ENCODE results near the gene EDA.
"Not testable (repeated sequence)": the region's sequence is repeated elsewhere in the genome, so short reads cannot be mapped to it uniquely, and the experiment has no call there.

Gene EDA

DNA sequence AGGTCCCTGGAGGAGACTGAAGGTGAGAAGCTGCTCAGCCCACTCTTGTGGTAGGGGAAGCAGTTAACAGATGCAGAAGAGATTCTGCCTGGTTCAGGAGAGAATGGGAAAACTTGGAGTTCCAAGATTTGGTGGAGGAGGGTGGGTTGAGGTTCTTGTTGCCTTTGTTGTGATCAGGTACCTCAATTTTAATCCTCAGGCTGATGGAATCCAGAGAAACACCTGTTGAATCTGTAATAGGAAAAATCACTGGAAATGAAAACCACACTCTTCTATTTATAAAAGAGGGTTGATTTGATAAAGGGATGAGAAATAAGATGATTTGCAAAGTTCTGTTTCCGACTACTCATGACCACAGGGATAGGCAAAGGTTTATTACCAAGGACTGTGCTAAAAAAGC, 132.1 kb downstream of the EDA start:
- no peak for DNase-seq

DNA sequence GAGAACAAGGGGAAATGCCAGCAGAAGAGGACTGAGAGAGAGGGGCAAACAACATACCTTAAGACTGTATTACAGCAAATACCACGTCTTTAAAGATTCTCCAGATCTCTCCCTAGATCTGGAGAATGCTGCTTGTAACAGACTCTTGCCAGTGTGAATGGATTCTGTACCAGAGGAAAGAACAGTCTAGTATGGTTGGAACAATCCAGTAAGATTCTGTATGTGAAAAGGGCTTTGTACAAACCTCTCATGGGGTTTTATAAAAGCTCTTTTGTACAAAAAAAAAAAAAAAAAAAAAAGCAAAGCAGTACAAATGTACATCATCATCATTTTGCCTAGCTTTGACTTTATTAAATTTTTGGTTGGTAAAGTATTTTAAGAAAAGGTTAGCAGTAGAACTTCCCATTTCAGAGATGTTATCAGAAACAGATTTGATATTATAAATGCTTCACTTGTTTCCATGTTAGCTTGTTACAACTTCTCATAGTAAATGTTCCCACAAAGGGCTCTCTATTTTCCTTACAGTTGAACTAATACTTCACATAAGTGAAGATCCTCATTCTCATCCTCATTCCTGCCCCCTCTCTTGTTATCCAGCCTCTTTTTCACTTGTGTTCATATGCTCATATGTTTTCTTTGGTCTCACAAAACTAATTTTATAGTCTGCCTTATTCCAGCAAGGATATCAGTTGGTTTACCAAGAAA, 144.2 kb downstream of the EDA start:
- DNase-seq = no peak

DNA sequence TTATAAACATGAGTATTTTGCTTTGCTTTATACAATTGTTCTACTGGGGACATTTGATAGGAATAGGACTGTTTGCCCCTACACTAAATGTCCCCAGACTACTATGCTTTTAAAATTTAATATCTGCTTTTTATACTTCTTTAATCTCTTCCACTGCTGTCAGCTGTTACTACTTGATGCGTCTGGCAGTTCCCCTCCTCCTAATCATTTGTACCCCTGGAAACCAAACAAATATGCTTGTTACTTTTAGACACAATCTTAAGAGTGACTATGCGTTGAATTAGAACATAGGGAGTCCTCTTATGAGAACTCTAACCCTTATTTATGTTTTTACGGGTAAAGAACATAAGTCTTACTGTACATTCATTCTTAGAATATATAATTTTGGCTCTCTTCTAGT, 145.7 kb downstream of the EDA start:
- no peak for DNase-seq

DNA sequence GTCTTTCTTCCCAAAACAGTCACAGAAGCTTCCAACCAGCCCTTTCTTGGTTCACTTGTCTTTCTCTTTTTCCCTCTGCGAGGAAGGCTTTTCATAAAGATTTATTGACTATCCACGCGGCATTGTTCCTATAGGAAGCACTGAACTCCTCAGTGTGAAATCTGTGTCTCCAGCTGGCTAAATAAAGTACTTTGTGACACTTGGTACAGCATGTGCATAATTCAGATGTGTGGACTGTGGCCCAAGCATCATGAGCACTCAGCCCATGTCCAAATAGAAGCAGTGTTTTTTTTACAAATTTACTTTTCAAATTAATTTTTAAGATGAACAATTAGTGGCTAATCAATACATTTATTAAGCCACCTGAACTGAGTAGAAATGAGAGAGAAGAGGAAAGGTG, 146.4 kb downstream of the EDA start:
- DNase-seq = no peak

DNA sequence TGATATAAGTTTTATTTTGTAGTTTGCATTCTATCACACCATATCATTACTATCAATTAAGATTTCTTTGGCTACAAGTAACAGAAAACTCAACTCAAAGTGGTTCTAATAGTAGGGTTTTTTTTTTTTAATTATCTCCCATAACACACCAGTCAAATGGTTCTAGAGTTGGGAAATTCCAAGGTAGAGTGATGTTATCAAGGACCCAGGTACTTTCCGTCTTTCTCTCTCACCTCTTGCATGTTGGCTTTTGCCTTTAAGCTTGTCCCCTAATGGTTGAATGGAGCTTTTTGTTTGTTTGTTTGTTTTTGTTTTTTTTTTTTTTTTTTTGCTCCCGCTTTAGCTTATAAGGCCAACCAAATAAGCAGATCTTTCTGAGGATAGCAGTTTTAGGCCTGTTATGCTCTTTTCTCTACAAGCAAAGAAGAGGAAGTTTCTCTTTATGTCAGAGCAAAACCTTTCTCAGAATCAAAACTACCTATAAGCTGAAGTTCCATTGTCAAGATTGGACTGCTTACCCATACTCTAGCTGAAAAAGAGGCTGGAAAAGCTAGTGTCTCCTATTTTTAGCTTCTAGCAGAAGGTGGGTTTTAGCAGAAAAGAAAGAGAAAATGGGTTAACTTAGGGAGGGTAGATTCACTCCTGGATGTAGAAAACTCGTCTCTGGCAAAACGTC, 177.5 kb downstream of the EDA start:
- no peak for DNase-seq

DNA sequence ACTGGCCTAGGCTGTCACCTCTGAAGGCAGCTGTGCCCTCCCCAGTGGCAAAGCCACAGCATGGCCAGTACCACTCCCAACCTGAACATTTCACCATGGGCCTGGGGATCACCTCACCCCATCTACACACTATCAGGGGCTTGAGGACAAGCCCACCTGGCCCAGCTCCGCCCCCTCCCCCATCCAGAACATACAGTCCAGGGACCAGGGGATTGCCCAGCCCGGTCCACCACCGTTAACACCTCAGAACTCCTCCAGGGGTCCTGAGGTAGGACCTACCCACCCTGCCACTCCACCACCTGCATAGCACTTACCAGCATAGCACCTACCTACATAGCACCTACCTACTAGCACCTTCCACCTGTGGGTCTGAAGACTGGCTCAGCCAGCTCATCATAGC, 179.8 kb downstream of the EDA start:
- DNase-seq = no peak

DNA sequence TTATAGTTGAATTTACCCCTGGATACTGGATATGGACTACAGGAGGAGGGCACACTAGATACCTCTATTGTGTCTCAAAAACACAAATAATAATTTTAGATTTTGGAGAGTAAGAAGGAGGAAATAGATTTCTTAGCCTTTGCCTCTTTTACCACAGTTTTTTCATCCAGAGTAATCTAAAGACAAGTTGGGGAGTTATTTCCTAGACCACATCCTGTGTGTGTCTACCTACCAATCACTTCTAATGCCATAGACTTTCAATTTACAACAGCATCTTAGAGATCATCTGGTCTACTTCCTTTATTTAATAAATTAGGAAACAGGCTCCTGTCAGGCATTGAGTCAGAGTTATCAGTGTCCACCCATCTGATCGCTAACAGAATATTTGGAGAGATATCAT, 191.5 kb downstream of the EDA start:
- no peak for DNase-seq

DNA sequence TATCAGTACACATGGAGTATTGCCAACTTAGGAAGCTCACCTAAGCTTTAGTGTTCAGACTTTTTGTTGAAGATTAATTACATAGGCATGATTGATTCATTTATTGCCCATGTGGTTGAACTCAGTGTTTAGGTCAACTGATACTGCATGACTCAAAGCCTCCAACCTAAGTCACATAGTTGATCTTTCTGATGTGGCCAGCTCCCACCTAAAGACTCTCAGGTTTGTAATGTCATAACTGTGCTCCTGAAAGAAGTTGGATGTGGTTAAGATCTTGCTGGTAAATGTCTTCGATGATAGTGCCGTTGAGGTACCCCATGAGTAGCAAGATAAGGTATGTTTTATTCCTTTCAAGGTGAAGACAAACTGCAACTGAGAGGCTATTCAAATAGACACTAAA, 192.5 kb downstream of the EDA start:
- no peak for DNase-seq

DNA sequence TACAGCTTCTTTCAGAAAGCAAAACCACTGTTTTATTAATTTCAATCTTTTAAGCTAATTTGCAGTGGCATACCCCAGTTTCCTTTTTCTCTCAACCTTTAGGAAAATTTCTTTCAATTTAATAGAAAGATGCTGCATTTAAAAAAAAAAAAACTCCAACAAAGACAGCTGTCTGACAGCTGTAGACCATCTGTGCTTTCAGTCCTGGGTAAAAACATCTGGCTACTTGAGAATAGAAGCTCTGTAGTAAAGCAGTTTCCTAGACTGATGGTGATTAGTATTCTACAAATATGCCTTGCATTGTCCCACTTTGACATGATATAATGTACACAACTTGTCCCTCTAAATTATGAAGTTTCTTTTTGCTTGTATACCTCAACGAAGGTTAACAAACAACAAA, 197.8 kb downstream of the EDA start:
- DNase-seq = no peak

DNA sequence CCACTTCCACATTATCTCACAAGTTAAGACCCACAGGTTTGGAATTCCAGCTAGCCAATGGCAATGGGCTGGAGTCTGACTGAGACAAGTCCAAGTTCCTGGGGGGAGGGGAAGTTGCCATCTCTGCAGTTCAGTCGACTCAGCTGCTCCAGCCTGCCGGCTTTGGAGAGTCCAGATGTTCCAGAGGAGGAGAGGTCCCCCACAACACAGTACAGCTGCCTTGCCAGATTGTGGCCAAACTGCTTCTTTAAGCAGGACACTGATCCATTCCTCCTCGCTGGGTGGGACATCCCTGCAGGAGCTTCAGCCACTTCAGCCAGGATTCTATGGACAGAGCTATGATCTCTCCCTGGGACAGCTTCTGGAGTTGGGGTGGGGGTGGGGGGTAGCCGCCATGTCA, 199.2 kb downstream of the EDA start:
- no peak for DNase-seq

DNA sequence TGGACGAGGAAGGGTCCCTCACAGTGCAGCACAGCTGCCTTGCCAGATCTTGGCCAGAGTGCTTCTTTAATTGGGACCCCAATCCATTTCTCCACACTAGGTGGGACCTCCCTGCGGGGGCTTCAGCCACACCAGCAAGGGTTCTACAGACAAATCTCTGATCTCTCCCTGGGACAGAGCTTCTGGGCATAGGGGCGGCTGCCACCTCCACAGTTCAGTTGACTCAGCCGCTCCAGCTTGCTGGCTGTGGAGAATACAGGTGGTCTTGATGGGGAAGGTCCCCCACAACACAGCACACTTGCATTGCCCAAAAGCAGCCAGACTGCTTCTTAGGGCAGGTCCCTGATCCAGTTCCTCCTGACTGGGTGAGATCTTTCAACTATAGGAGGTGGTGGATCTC, 199.6 kb downstream of the EDA start:
- no peak for DNase-seq

DNA sequence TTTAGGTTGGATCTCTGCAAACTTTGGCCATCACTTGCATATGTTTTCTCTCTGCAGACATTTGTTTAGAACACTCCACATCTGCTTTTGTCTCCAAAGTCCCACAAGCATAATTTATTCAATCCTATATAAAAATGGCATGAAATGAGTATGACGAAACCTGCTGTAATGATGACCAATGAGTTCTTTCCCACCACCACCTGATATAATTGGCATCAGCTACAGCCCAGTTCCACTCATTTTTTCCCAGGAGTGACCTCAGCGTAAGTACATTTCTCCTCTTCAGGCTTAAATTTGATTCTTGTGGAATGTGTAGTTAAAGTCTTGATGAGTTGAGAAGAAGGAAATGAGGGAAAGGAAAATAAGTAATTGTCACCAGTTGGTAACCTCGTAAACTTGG, 228.7 kb downstream of the EDA start:
- no peak for DNase-seq

DNA sequence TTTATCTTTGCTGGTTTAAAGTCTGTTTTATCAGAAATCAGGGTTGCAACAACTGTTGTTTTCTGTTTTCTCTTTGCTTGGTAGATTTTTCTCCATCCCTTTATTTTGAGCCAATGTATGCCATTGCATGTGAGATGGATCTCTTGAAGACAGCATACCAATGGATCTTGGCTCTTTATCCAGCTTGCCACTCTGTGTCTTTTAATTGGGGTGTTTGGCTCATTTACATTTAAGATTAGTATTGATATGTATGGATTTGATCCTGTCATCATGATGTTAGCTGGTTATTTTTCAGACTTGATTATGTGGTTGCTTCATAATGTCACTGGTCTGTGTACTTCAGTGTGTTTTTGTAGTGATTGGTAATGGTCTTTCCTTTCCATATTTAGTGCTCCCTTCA, 244.1 kb downstream of the EDA start:
- DNase-seq = not testable (repeated sequence)

DNA sequence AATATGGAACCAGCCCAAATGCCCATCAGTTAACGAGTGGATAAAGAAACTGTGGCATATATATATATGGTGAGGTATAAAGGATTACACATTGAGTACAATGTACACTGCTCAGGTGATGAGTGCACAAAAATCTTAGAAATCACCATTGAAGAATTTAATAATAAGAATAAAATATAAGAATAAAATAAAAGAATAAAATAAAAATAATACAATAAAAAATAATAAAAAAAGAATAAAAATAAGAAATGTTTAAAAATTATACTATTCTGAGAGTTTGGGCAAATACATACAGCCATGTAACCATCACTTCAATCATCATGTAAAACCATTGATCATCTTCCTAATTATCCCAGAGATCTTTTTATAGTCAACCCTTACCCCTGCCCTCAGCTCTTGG, 260.3 kb downstream of the EDA start:
- no peak for DNase-seq

DNA sequence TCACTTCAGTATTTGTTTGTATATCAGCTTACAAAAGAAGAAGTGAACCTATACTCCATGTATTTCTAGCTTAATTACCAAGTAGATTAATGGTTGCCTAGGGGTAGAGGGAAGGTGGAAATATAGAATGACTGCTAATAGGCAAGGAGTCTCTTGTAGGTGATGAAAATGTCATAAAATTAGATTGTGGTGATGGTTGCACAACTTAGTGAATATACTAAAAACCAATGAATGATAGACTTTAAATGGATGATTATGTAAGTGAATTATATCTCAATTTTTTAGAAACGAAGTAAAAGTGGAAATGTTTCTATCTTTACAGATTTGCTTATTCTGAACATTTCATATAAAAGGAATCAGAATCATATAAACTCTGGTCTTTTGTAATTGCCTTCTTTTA, 268.3 kb downstream of the EDA start:
- DNase-seq = no peak

DNA sequence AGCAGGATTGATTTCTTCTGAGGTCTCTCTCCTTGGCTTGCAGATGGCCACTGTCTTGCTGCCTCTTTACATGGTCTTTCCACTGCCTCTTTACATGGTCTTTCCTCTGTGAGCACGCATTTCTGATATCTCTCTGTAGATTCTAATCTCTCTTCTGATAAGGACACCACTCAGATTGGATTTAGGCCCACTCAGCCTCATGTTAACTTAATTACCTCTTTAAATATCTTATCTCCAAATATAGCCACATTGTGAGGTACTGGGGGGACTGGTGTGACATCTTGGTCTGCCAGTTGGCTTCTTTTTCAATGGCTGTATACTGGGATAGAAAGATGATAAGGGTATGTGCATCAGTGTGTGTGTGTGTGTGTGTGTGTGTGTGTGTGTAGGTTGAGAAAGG, 280.1 kb downstream of the EDA start:
- no peak for DNase-seq

DNA sequence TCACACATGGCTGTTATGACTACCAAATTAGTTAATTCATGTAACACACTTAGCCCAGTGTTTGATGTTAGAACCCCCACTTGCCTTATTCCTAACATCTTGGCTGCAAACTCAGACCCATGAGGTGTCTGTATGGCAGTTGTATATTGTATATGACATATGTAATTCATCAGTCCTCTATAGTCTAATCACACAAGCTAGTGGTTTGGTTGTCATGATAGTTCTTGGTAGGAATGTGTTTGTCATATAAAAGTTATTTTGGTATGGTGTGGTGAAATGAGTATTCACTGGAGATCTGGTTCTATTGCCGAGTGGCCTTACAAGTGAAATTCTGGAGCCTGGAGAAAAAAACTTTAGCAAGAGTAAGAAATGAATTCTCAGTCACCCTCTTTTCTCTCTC, 284.6 kb downstream of the EDA start:
- DNase-seq = no peak

DNA sequence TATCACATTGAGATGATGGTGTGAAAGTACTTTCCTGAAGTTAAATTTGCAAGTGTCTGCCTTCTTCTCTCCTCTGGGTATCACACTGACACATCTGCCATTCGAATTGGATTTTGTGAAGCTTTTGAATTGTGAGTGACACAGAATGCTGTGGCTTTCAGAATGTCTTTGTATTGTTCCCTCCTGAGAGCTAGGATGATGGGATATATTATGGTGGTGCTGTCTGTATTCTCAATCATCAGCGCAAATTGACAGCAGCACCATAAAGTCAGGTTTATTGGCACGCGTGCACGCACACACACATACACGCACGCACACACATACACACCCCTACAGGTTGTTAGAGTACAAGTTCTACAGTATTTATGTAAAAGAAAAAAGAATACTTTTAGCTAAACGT, 290.5 kb downstream of the EDA start:
- no peak for DNase-seq

DNA sequence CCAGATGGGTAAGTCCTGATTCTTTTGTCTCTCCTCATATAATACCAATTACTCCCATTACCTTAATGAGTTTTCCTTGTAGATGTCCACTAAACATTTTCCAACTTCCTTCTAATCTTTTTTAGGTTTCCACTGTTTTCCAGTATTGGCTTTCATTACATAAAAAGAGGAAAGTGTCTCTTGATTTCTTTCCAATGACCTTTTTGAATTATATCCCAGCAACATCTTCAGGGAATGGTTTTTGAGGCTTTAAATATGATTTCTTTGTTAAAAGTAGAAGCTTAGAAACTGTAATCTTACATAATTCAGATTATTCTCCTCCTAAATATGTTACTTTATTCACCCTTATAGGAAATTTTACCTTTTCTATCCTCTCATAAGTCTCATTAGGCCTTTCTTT, 298.9 kb downstream of the EDA start:
- no peak for DNase-seq

DNA sequence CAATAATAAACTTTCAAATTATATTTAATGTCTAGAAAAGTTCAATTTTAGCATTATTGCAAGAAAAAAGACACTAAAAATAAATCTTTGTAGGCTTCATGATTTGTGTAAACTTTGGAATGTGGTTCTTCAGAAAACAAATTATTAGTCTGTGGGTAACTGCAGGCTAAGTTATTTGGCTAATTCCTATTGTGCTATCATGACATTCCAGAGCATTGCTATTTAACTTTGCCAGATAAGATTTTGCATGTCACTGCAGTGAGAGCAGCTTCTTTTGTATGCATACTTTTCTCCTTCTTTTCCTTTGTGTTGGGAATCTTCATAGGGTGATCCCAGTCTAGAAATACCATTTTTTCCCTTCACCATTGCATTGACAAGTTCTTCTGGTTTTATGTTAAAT, 303.8 kb downstream of the EDA start:
- no peak for DNase-seq

DNA sequence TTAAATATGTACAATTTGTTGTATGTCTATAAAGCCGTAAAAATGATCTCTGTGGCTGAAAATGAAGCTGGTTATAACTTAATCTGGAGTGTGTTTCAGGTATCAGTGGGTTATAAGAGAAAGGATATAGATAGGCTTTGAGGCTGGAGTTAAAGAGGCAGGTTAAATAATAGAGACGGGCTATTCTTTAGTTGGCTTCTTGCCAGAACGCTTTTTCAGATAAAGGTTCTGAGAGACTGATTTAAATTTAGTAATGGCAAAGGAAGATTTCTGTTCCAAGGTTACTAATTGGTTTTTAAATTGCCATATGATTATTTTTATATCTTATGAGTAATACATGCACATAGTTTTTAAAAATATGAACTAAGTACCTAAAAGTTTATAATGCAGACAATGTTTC, 316.4 kb downstream of the EDA start:
- no peak for DNase-seq

DNA sequence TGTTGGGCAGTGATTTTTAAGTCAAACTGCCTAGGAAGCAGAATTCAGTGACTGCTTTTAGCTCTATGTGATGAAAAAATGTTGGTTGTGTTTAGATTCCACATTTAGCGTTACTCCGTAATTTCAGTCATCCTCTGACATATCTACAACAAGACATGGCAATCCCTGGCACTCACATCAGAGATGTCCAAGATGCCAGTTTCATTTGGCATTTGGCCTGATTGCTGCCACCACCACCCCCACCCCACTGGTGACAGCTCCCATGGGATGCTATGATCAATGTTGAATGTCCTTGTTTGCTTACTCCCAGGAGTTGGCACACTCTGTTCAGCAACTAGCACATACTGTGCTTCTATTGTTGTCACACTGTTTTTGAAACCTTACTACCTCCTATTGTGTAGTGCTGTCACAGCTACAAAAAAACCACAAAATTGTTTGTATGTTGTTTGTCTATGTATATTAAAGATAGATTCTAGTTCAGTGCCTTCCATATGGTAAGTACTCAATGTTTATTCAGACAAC, 332.4 kb downstream of the EDA start:
- DNase-seq = no peak

DNA sequence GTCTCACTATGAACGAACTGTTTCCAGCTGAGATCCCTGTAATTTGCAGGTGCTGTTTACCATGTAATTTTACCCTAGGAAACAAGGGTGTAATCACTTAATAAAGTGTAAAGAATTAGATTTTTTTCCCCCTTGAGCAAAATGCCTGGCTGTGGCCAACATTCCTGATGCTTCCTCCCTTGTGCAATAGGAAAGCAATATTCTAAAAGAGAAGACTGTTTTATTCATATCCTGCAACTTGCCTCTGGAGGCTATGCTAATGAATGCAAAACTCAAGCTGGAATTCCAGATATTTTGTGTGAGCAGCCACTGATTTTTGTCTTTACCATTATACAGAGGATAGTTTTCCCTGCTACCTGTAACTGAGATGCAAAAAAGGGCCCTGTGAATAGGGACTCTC, 335.8 kb downstream of the EDA start:
- no peak for DNase-seq

DNA sequence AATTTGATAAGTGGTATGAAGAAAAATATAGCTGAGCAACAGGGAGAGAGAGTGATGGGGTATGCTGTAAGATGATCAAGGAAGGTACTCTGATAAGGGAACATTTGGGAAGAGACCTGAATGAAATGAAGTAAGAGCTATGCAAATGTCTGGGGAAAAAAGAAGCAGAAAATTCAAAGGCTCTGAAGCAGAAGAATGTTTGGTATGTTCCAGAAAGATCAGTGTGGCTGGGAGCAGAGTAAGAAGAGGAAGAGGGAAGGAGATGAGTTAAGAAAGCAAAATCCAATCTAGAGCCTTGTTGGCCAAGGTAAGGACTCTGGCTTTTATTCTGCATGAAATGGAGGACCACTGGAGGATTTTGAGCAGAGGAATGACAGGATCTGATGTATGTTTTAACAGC, 343.8 kb downstream of the EDA start:
- no peak for DNase-seq

Data from DMS53 (cell line).